ENCODE results near the gene NID2.

The NID2 gene

DNA sequence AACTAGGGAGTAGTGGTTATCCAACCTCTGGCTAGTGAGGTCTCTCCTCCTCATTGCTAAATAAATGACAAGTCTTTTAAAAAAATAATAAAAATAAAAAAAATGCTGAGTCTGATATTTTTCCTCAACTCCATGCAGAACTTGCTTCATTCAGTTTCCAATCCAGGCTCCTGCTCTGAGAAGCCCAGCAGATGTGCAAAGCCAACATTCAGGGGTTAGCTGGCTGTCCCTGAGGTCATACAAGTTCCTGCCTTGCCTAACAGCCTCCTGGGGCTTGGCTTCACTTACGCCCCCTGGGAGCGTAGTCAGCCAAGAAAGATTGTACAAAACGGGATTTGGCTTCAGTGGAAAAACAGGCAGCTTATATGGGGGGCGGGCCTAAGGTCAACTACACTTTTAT is 56.2 kb downstream of the NID2 start:
- DNase-seq (ENCODE audit: insufficient read length, low spot score) (no peak), FAIRE-seq (no peak)
- no peak for TF ChIP-seq POU2F2 (IDR thresholded peaks at IDR 0.05; ENCODE audit: low read depth, low read length)
- no peak for TF ChIP-seq SPI1 (IDR thresholded peaks at IDR 0.05; ENCODE audit: low read depth, low read length)
- TF ChIP-seq POLR2AphosphoS5 (IDR thresholded peaks at IDR 0.05; ENCODE audit: low read depth, low read length) = no peak
- no peak for TF ChIP-seq PAX5 (IDR thresholded peaks at IDR 0.05; ENCODE audit: insufficient read depth, low read length, severe bottlenecking)
- TF ChIP-seq TAF1 (IDR thresholded peaks at IDR 0.05; ENCODE audit: low read depth, low read length) = no peak
- TF ChIP-seq POLR2A (IDR thresholded peaks at IDR 0.05; ENCODE audit: low read depth, low read length) = no peak

- no peak for TF ChIP-seq POU2F2 (IDR thresholded peaks at IDR 0.05; ENCODE audit: low read depth, low read length)
- TF ChIP-seq PAX5 (IDR thresholded peaks at IDR 0.05; ENCODE audit: insufficient read depth, low read length, severe bottlenecking) = no peak
- TF ChIP-seq TAF1 (IDR thresholded peaks at IDR 0.05; ENCODE audit: low read depth, low read length) = no peak
- TF ChIP-seq SPI1 (IDR thresholded peaks at IDR 0.05; ENCODE audit: low read depth, low read length) = no peak
- no peak; the same call in 1 of the 2 replicates for TF ChIP-seq POLR2A (IDR thresholded peaks at IDR 0.05; ENCODE audit: low read depth, low read length)
- no peak for TF ChIP-seq POLR2AphosphoS5 (IDR thresholded peaks at IDR 0.05; ENCODE audit: low read depth, low read length)
- no peak for DNase-seq (ENCODE audit: insufficient read length, low spot score)
- FAIRE-seq = no peak
Observed at GRCh38 chr14:52011523-52011922, 57.3 kb downstream of the NID2 start.

- no peak for TF ChIP-seq SPI1 (IDR thresholded peaks at IDR 0.05; ENCODE audit: low read depth, low read length)
- no peak for TF ChIP-seq PAX5 (IDR thresholded peaks at IDR 0.05; ENCODE audit: insufficient read depth, low read length, severe bottlenecking)
- no peak for TF ChIP-seq POLR2A (IDR thresholded peaks at IDR 0.05; ENCODE audit: low read depth, low read length)
- no peak for TF ChIP-seq POLR2AphosphoS5 (IDR thresholded peaks at IDR 0.05; ENCODE audit: low read depth, low read length)
- no peak for TF ChIP-seq POU2F2 (IDR thresholded peaks at IDR 0.05; ENCODE audit: low read depth, low read length)
- TF ChIP-seq TAF1 (IDR thresholded peaks at IDR 0.05; ENCODE audit: low read depth, low read length) = no peak
- DNase-seq (ENCODE audit: insufficient read length, low spot score) (no peak), FAIRE-seq (no peak)
Observed at GRCh38 chr14:52010173-52010693, 58.6 kb downstream of the NID2 start.

- DNase-seq (ENCODE audit: insufficient read length, low spot score) (no peak), FAIRE-seq (no peak)
- TF ChIP-seq TAF1 (IDR thresholded peaks at IDR 0.05; ENCODE audit: low read depth, low read length) (no peak), POLR2AphosphoS5 (IDR thresholded peaks at IDR 0.05; ENCODE audit: low read depth, low read length) (no peak), POLR2A (IDR thresholded peaks at IDR 0.05; ENCODE audit: low read depth, low read length) (no peak), PAX5 (IDR thresholded peaks at IDR 0.05; ENCODE audit: insufficient read depth, low read length, severe bottlenecking) (no peak), SPI1 (IDR thresholded peaks at IDR 0.05; ENCODE audit: low read depth, low read length) (no peak), POU2F2 (IDR thresholded peaks at IDR 0.05; ENCODE audit: low read depth, low read length) (no peak)
Observed at GRCh38 chr14:52008136-52008535, 60.7 kb downstream of the NID2 start.

DNA sequence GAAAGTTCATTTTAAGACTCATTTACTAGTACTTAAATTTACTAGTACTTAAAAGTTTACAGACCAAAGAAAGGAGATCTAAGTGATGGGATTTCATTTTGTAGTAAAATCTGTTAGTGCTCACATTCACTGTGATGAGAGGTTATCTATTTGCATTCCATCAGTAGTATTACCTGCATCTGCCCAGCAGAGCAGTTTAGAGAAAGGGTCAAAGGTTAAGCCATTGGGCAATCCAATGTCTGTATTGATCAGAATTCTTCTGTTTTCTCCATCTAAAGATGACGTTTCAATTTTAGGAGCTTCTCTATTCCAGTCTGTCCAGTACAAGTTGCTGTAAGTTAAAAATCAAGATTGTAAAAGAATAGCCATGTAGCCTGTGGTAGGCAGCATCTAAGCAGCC is 61.2 kb downstream of the NID2 start:
- FAIRE-seq (no peak), DNase-seq (ENCODE audit: insufficient read length, low spot score) (no peak)
- no peak for TF ChIP-seq PAX5 (IDR thresholded peaks at IDR 0.05; ENCODE audit: insufficient read depth, low read length, severe bottlenecking)
- TF ChIP-seq SPI1 (IDR thresholded peaks at IDR 0.05; ENCODE audit: low read depth, low read length) = no peak
- TF ChIP-seq POLR2A (IDR thresholded peaks at IDR 0.05; ENCODE audit: low read depth, low read length) = no peak
- TF ChIP-seq POU2F2 (IDR thresholded peaks at IDR 0.05; ENCODE audit: low read depth, low read length) = no peak
- TF ChIP-seq TAF1 (IDR thresholded peaks at IDR 0.05; ENCODE audit: low read depth, low read length) = no peak
- no peak for TF ChIP-seq POLR2AphosphoS5 (IDR thresholded peaks at IDR 0.05; ENCODE audit: low read depth, low read length)

DNA sequence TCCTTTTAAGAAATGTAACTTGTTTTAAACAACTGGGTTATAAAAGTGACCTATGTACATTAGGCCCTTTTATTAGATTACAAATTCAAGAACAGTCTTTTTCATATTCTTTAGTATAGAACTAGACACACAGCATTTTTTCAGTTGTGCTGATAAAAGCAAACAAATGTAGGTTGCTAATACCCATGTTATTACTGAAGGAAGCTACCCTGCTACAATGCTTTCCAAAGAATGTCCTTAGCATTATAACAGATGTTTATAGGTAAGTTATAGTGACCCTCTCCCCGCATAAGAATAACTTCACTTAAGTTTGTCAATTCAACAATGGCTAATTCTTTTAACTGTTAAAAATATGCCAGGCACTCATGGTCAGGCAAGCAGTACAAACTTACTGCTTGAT is 61.6 kb downstream of the NID2 start:
- DNase-seq (ENCODE audit: insufficient read length, low spot score) (no peak), FAIRE-seq (no peak)
- no peak for TF ChIP-seq PAX5 (IDR thresholded peaks at IDR 0.05; ENCODE audit: insufficient read depth, low read length, severe bottlenecking)
- no peak for TF ChIP-seq POLR2AphosphoS5 (IDR thresholded peaks at IDR 0.05; ENCODE audit: low read depth, low read length)
- no peak for TF ChIP-seq SPI1 (IDR thresholded peaks at IDR 0.05; ENCODE audit: low read depth, low read length)
- no peak for TF ChIP-seq POU2F2 (IDR thresholded peaks at IDR 0.05; ENCODE audit: low read depth, low read length)
- no peak for TF ChIP-seq POLR2A (IDR thresholded peaks at IDR 0.05; ENCODE audit: low read depth, low read length)
- TF ChIP-seq TAF1 (IDR thresholded peaks at IDR 0.05; ENCODE audit: low read depth, low read length) = no peak

DNA sequence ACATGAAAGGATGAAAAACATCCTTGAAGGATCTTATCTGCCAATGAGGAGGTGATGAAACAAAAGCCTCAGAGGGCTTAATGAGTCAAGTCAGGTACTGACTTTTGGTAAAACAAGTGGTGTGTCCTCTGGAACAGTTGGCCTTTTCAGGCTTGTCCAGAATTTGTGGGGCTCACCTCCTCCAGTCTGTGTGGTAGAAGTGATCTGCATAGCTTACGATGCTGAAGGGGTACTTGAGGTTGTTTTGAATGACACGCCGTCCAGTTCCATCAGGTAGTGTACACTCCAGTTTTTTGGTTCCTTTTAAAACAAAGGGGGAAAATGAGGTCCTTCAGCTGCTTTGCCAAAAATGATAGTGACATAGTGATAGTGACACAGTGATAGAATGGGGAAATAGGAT is 62.5 kb downstream of the NID2 start:
- FAIRE-seq = no peak
- no peak for TF ChIP-seq POU2F2 (IDR thresholded peaks at IDR 0.05; ENCODE audit: low read depth, low read length)
- no peak for TF ChIP-seq POLR2AphosphoS5 (IDR thresholded peaks at IDR 0.05; ENCODE audit: low read depth, low read length)
- TF ChIP-seq TAF1 (IDR thresholded peaks at IDR 0.05; ENCODE audit: low read depth, low read length) = no peak
- TF ChIP-seq POLR2A (IDR thresholded peaks at IDR 0.05; ENCODE audit: low read depth, low read length) = no peak
- DNase-seq (ENCODE audit: insufficient read length, low spot score) = no peak

DNA sequence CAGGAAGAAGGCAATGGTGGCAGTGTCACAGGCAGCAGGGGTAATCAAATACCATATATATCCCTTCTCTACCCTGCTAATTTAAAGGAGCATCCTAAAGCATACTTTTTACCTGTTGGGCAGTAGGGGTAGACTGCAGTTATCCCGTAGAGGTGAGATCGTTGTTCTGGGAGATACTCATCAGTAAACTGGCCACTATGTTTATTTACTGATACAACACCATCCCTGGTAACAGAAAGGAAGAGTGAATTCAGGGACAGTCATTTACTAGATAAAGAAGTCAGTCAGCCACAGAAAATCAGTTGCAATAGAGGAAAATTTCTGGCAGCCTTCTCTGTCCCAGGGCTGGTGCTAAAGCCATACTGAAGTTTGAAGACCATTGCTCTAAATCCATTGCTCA is 63.2 kb downstream of the NID2 start:
- DNase-seq (ENCODE audit: insufficient read length, low spot score) = no peak
- TF ChIP-seq POLR2A (IDR thresholded peaks at IDR 0.05; ENCODE audit: low read depth, low read length) (no peak), SPI1 (IDR thresholded peaks at IDR 0.05; ENCODE audit: low read depth, low read length) (no peak), PAX5 (IDR thresholded peaks at IDR 0.05; ENCODE audit: insufficient read depth, low read length, severe bottlenecking) (no peak), POLR2AphosphoS5 (IDR thresholded peaks at IDR 0.05; ENCODE audit: low read depth, low read length) (no peak), POU2F2 (IDR thresholded peaks at IDR 0.05; ENCODE audit: low read depth, low read length) (no peak), TAF1 (IDR thresholded peaks at IDR 0.05; ENCODE audit: low read depth, low read length) (no peak)
- no peak for FAIRE-seq

DNA sequence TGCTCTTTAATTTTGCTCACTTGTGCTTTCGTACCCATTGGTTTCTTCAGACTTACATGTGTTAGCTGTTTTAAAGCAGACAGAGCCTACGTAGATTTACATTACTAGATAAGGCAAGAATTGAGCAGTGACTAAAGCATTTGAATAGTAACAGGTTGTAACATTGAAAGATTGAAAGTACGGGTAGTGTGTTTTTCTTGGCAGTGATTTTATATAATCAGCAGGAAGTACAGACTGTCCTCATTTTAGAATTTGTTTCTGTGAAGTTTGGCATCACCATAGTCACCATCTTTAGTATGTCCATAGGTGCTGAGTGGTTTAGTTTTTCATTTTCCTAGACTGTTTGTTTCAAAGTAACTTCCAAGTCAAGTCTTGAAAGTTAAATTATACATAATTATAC is 65.5 kb downstream of the NID2 start:
- FAIRE-seq = peak; percentile 35
- no peak for TF ChIP-seq TAF1 (IDR thresholded peaks at IDR 0.05; ENCODE audit: low read depth, low read length)
- TF ChIP-seq POU2F2 (IDR thresholded peaks at IDR 0.05; ENCODE audit: low read depth, low read length) = no peak
- TF ChIP-seq POLR2A (IDR thresholded peaks at IDR 0.05; ENCODE audit: low read depth, low read length) = no peak
- no peak for TF ChIP-seq SPI1 (IDR thresholded peaks at IDR 0.05; ENCODE audit: low read depth, low read length)
- no peak for TF ChIP-seq PAX5 (IDR thresholded peaks at IDR 0.05; ENCODE audit: insufficient read depth, low read length, severe bottlenecking)
- no peak for TF ChIP-seq POLR2AphosphoS5 (IDR thresholded peaks at IDR 0.05; ENCODE audit: low read depth, low read length)
- DNase-seq (ENCODE audit: insufficient read length, low spot score) = no peak

DNA sequence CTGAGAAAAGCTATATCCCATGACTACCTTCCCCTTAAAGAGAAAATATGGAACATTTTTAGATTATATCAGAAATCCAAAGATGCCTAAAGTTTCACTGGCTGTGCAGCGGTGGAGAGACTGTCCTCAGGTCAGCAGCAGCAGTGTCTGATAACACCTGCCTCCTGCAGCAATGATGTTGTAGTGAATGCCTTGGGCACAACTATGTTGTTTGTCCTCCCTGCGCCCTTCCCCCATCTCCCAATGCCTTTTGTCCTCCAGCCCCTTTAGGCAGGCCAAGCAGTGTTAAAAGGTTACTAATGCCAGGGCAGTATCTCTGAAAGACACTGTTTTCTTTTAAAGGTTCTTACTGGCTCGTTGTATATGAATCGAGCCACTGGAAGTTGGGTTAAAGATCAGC is 66.3 kb downstream of the NID2 start:
- no peak for TF ChIP-seq POLR2AphosphoS5 (IDR thresholded peaks at IDR 0.05; ENCODE audit: low read depth, low read length)
- TF ChIP-seq POLR2A (IDR thresholded peaks at IDR 0.05; ENCODE audit: low read depth, low read length) = no peak
- TF ChIP-seq PAX5 (IDR thresholded peaks at IDR 0.05; ENCODE audit: insufficient read depth, low read length, severe bottlenecking) = no peak
- no peak for TF ChIP-seq POU2F2 (IDR thresholded peaks at IDR 0.05; ENCODE audit: low read depth, low read length)
- FAIRE-seq (no peak), DNase-seq (ENCODE audit: insufficient read length, low spot score) (no peak)

Measured in GM12891 (cell line).